Measurements from ENCODE around the gene IQCH. TPM values are rescaled to one million over a fixed set of nuclear protein-coding genes. Genes with fewer than 3 reads are reported as not detected.

The IQCH gene
- total RNA-seq, 1 experiment from 2014 or later: 2.4 TPM

- DNase-seq: peak in 1 of 2 experiments; percentile 40
- intact Hi-C loops (cut with micrococcal nuclease; ENCODE audit: unreplicated experiment): no loop called here
- H3K4me3 ChIP-seq (ENCODE audit: low read depth, low read length): no peak overlapping the region
Measured at GRCh38 chr15:67232591-67232990, 22.0 kb upstream of the IQCH start.

GRCh38 chr15:67240235-67241131, 14.1 kb upstream of the IQCH start:
- intact Hi-C loops (cut with micrococcal nuclease; ENCODE audit: unreplicated experiment): loop anchor here (5.0 kb wide), 1 partner anchor 62 kb away; no protein-coding TSS in a partner anchor
- Histone ChIP-seq H3K4me3 (ENCODE audit: low read depth, low read length) (no peak overlapping the region), H3K27me3 (replicated peaks; ENCODE audit: control insufficient read depth, insufficient read depth, low read length) (no peaks in the 10 kb centered on the region), H3K9me3 (no peaks in the 10 kb centered on the region), H3K4me1 (no peaks in the 10 kb centered on the region), H3K36me3 (ENCODE audit: control insufficient read depth, insufficient read depth, low read length) (no peaks in the 10 kb centered on the region; the same call in 1 of the 2 replicates)
- BruUV-seq (replicated peaks): no TSS peak
- no peaks in the 10 kb centered on the region for H3K9me3 Mint-ChIP-seq (ENCODE audit: unreplicated experiment)
- no peak overlapping the region for H3K4me3 Mint-ChIP-seq (ENCODE audit: unreplicated experiment)
- no peaks in the 10 kb centered on the region for H3K4me1 Mint-ChIP-seq (ENCODE audit: low read depth, unreplicated experiment)
- no peaks in the 10 kb centered on the region for H3K36me3 Mint-ChIP-seq (ENCODE audit: insufficient read depth, unreplicated experiment)
- no peak overlapping the region for H3K27ac Mint-ChIP-seq (ENCODE audit: unreplicated experiment)
- ChIA-PET POLR2A (no interaction called here), CTCF (interaction anchor here (0.6 to 1.5 kb wide), 3 partner anchors 42 to 191 kb away, joined by 3 to 5 read pairs (median 4); no protein-coding TSS in a partner anchor)
- no peaks in the 10 kb centered on the region for H3K27me3 Mint-ChIP-seq (ENCODE audit: insufficient read depth, unreplicated experiment)
- peak in 1 of 2 experiments; percentile 37 for TF ChIP-seq CTCF (IDR thresholded peaks at IDR 0.05; ENCODE audit: insufficient read depth in 1 of 2, low read depth in 1 of 2, low read length in 1 of 2, severe bottlenecking in 1 of 2, unreplicated experiment in 1 of 2)
- peak in 1 of 2 experiments; percentile 17 for DNase-seq

More at GRCh38 chr15:67232591-67232990, 22.0 kb upstream of the IQCH start:
- peaks cover 35% of the 10 kb centered on the region for H3K36me3 Mint-ChIP-seq (ENCODE audit: insufficient read depth, unreplicated experiment)
- H3K9me3 Mint-ChIP-seq (ENCODE audit: unreplicated experiment): no peaks in the 10 kb centered on the region
- no peak for TF ChIP-seq CTCF (IDR thresholded peaks at IDR 0.05; ENCODE audit: insufficient read depth in 1 of 2, low read depth in 1 of 2, low read length in 1 of 2, severe bottlenecking in 1 of 2, unreplicated experiment in 1 of 2)
- no peaks in the 10 kb centered on the region for H3K27me3 Mint-ChIP-seq (ENCODE audit: insufficient read depth, unreplicated experiment)
- ChIA-PET CTCF (no interaction called here), POLR2A (no interaction called here)
- no peaks in the 10 kb centered on the region for H3K27me3 ChIP-seq (replicated peaks; ENCODE audit: control insufficient read depth, insufficient read depth, low read length)
- H3K36me3 ChIP-seq (ENCODE audit: control insufficient read depth, insufficient read depth, low read length): no peaks in the 10 kb centered on the region; the same call in 1 of the 2 replicates
- H3K4me3 Mint-ChIP-seq (ENCODE audit: unreplicated experiment): no peak overlapping the region
- H3K9me3 ChIP-seq: no peaks in the 10 kb centered on the region
- H3K4me1 ChIP-seq: no peaks in the 10 kb centered on the region
- H3K27ac Mint-ChIP-seq (ENCODE audit: unreplicated experiment): no peak overlapping the region
- H3K4me1 Mint-ChIP-seq (ENCODE audit: low read depth, unreplicated experiment): no peaks in the 10 kb centered on the region
- BruUV-seq (replicated peaks): no TSS peak

GRCh38 chr15:67241132-67241855, 13.3 kb upstream of the IQCH start:
- TF ChIP-seq CTCF (IDR thresholded peaks at IDR 0.05; ENCODE audit: insufficient read depth in 1 of 2, low read depth in 1 of 2, low read length in 1 of 2, severe bottlenecking in 1 of 2, unreplicated experiment in 1 of 2): no peak
- no peaks in the 10 kb centered on the region for H3K4me1 ChIP-seq
- Mint-ChIP-seq H3K36me3 (ENCODE audit: insufficient read depth, unreplicated experiment) (no peaks in the 10 kb centered on the region), H3K4me3 (ENCODE audit: unreplicated experiment) (no peak overlapping the region), H3K4me1 (ENCODE audit: low read depth, unreplicated experiment) (no peaks in the 10 kb centered on the region), H3K27ac (ENCODE audit: unreplicated experiment) (no peak overlapping the region), H3K9me3 (ENCODE audit: unreplicated experiment) (no peaks in the 10 kb centered on the region), H3K27me3 (ENCODE audit: insufficient read depth, unreplicated experiment) (no peaks in the 10 kb centered on the region)
- no peak overlapping the region for H3K4me3 ChIP-seq (ENCODE audit: low read depth, low read length)
- no peaks in the 10 kb centered on the region for H3K27me3 ChIP-seq (replicated peaks; ENCODE audit: control insufficient read depth, insufficient read depth, low read length)
- no peaks in the 10 kb centered on the region for H3K9me3 ChIP-seq
- no TSS peak for BruUV-seq (replicated peaks)
- no peak for DNase-seq
- ChIA-PET CTCF (interaction anchor here (1.5 kb wide), 1 partner anchor 63 kb away, joined by 5 read pairs; no protein-coding TSS in a partner anchor), POLR2A (no interaction called here)
- H3K36me3 ChIP-seq (ENCODE audit: control insufficient read depth, insufficient read depth, low read length): no peaks in the 10 kb centered on the region; the same call in 1 of the 2 replicates
- intact Hi-C loops (cut with micrococcal nuclease; ENCODE audit: unreplicated experiment): loop anchor here (5.0 kb wide), 1 partner anchor 61 kb away; no protein-coding TSS in a partner anchor
